GM23338 (cell line): ENCODE measurements around the gene PRUNE2. TPM values are rescaled to one million over a fixed set of nuclear protein-coding genes. Genes with fewer than 3 reads are reported as not detected.

ENCODE experiments used
- ATAC-seq: fragments of 200-7000 bp; cut with Tn5 transposase; 3 replicates; pipeline ENCODE4 v1.9.1; 2020
- DNase-seq: peaks from one replicate; pipeline ENCODE4 v3.0.0-alpha.2; 2015; ENCODE audit warnings: low spot score
- H2AFZ ChIP-seq: fragments of 200-600 bp; sonication (generic); 2 replicates; pipeline ENCODE4 v1.8.0; 2016; ENCODE audit warnings: antibody characterized with exemption, mild to moderate bottlenecking, moderate library complexity
- H3F3A ChIP-seq: fragments of 200-600 bp; sonication (generic); replicated peaks from 2 replicates; pipeline ENCODE4 v1.8.0; 2017; ENCODE audit warnings: antibody characterized with exemption, mixed run types, low read depth
- H3K27ac ChIP-seq: fragments of 200-600 bp; sonication (generic); 2 replicates; pipeline ENCODE4 v1.6.1; 2016; ENCODE audit warnings: low read depth
- H3K27me3 ChIP-seq: fragments of 200-600 bp; sonication (generic); 2 replicates; pipeline ENCODE4 v1.8.0; 2016; ENCODE audit warnings: mild to moderate bottlenecking, mixed run types, moderate library complexity; ENCODE audit not compliant: insufficient read depth
- H3K36me3 ChIP-seq: fragments of 200-600 bp; sonication (generic); 2 replicates; pipeline ENCODE4 v1.8.0; 2016; ENCODE audit warnings: mild to moderate bottlenecking; ENCODE audit not compliant: insufficient read depth
- H3K4me1 ChIP-seq: fragments of 200-600 bp; sonication (generic); 2 replicates; pipeline ENCODE4 v1.8.0; 2016; ENCODE audit warnings: mild to moderate bottlenecking, moderate library complexity; ENCODE audit not compliant: insufficient read depth
- H3K4me2 ChIP-seq: fragments of 200-600 bp; sonication (generic); 2 replicates; pipeline ENCODE4 v1.7.1; 2017; ENCODE audit warnings: mixed run types
- H3K4me3 ChIP-seq: fragments of 200-600 bp; sonication (generic); 2 replicates; pipeline ENCODE4 v1.6.1; 2016; ENCODE audit warnings: mixed run types
- H3K79me2 ChIP-seq: fragments of 200-600 bp; sonication (generic); replicated peaks from 2 replicates; pipeline ENCODE4 v1.8.0; 2017; ENCODE audit warnings: mild to moderate bottlenecking; ENCODE audit not compliant: insufficient read depth
- H3K9me2 ChIP-seq: fragments of 200-600 bp; sonication (generic); 2 replicates; pipeline ENCODE4 v1.8.0; 2017; ENCODE audit not compliant: insufficient read depth
- H4K20me1 ChIP-seq: fragments of 200-600 bp; sonication (generic); replicated peaks from 2 replicates; pipeline ENCODE4 v1.8.0; 2017; ENCODE audit warnings: mild to moderate bottlenecking; ENCODE audit not compliant: insufficient read depth
- H3K27ac Mint-ChIP-seq: 2 replicates; pipeline ENCODE4 v1.8.0; 2020; ENCODE audit warnings: inconsistent platforms, mild to moderate bottlenecking, moderate library complexity, mixed read lengths
- H3K27me3 Mint-ChIP-seq: 3 replicates; pipeline ENCODE4 v1.8.0; 2022; ENCODE audit warnings: low read depth, mild to moderate bottlenecking, moderate library complexity, mixed read lengths, inconsistent platforms; ENCODE audit not compliant: insufficient read depth, poor library complexity
- H3K36me3 Mint-ChIP-seq: 3 replicates; pipeline ENCODE4 v1.8.0; 2021; ENCODE audit warnings: low read depth, mild to moderate bottlenecking, inconsistent platforms, moderate library complexity, mixed read lengths
- H3K4me1 Mint-ChIP-seq: 3 replicates; pipeline ENCODE4 v1.8.0; 2020; ENCODE audit warnings: mild to moderate bottlenecking, inconsistent platforms, mixed read lengths
- H3K4me3 Mint-ChIP-seq: 3 replicates; pipeline ENCODE4 v1.8.0; 2021; ENCODE audit warnings: moderate library complexity, mild to moderate bottlenecking, inconsistent platforms, mixed read lengths
- H3K9me3 Mint-ChIP-seq: 3 replicates; pipeline ENCODE4 v1.8.0; 2020; ENCODE audit warnings: moderate library complexity, mild to moderate bottlenecking, inconsistent platforms, mixed read lengths
- CREB1 ChIP-seq: fragments of 250-450 bp; sonication (Bioruptor Pico); IDR thresholded peaks from 2 replicates; pipeline ENCODE4 v1.5.0; 2020; ENCODE audit warnings: low read depth, mild to moderate bottlenecking, moderate library complexity
- ETS1 ChIP-seq: IDR thresholded peaks from 2 replicates; pipeline ENCODE4 v1.6.1; 2016; ENCODE audit warnings: antibody characterized with exemption
- EZH2 ChIP-seq: fragments of 200-600 bp; sonication (generic); IDR thresholded peaks from one replicate; pipeline ENCODE4 v1.8.0; 2017; ENCODE audit warnings: antibody characterized with exemption, mild to moderate bottlenecking, low read depth; ENCODE audit not compliant: unreplicated experiment
- EZH2phosphoT487 ChIP-seq: fragments of 200-600 bp; sonication (generic); IDR thresholded peaks from one replicate; pipeline ENCODE4 v1.8.1; 2018; ENCODE audit warnings: antibody characterized with exemption; ENCODE audit not compliant: unreplicated experiment
- JUNB ChIP-seq: IDR thresholded peaks from one replicate; pipeline ENCODE4 v1.6.1; 2016; ENCODE audit warnings: antibody characterized with exemption; ENCODE audit not compliant: unreplicated experiment
- NANOG ChIP-seq: IDR thresholded peaks from 2 replicates; pipeline ENCODE4 v1.6.1; 2016; ENCODE audit warnings: antibody characterized with exemption, borderline replicate concordance
- POLR2AphosphoS5 ChIP-seq: IDR thresholded peaks from 2 replicates; pipeline ENCODE4 v1.6.1; 2016; ENCODE audit warnings: antibody characterized with exemption, low read depth
- REST ChIP-seq: IDR thresholded peaks from one replicate; pipeline ENCODE4 v1.6.1; 2018; ENCODE audit warnings: antibody characterized with exemption; ENCODE audit not compliant: unreplicated experiment
- ZNF114 ChIP-seq: fragments of 250-450 bp; sonication (Bioruptor Pico); IDR thresholded peaks from 2 replicates; pipeline ENCODE4 v1.5.0; 2020; ENCODE audit warnings: mild to moderate bottlenecking, moderate library complexity
- ZNF331 ChIP-seq: fragments of 250-450 bp; sonication (Bioruptor Pico); IDR thresholded peaks from 2 replicates; pipeline ENCODE4 v1.5.0; 2020; ENCODE audit warnings: low read depth, mild to moderate bottlenecking, moderate library complexity
- ZNF462 ChIP-seq: fragments of 250-450 bp; sonication (Bioruptor Pico); IDR thresholded peaks from 2 replicates; pipeline ENCODE4 v1.5.0; 2020; ENCODE audit warnings: mild to moderate bottlenecking, moderate library complexity
- polyA plus RNA-seq: library from polyadenylated mRNA; unstranded; fragments of >200 nt; fragmentation: Nextera tagmentation; extraction: Ambion mirVana; gene quantifications from 2 replicates; pipeline ENCODE4 v1.2.1, GENCODE V29; 2016
- total RNA-seq: library from RNA; depleted of rRNA; stranded (reverse); fragments of >200 nt; shearing (Covaris generic); gene quantifications from 2 replicates; pipeline ENCODE4 v1.2.3, GENCODE V29; 2014

Gene PRUNE2
- total and polyA plus RNA-seq, 2 experiments from 2014 or later, result 10.6 to 26.5 TPM

- TF ChIP-seq ZNF462 (CRISPR knock-in tag), result peak; percentile 87
These were observed 102.8 kb downstream of the PRUNE2 start (continued) for GRCh38 chr9:76803083-76803482.

- no peak overlapping the region for H3K27ac Mint-ChIP-seq
- 0 out of 2 replicates have a peak, but pooled peaks cover 5% of the 10 kb centered on the region for H3K9me2 ChIP-seq
These were observed 105.0 kb downstream of the PRUNE2 start for GRCh38 chr9:76800901-76801300.

GRCh38 chr9:76799473-76799872 is 106.4 kb downstream of the PRUNE2 start:
- no peak for DNase-seq
- TF ChIP-seq ETS1 (no peak), EZH2phosphoT487 (no peak), CREB1 (CRISPR knock-in tag) (no peak), JUNB (no peak), REST (no peak), ZNF331 (no peak), NANOG (no peak), EZH2 (no peak), ZNF114 (CRISPR knock-in tag) (no peak)

More at GRCh38 chr9:76800901-76801300, 105.0 kb downstream of the PRUNE2 start:
- no peak for ATAC-seq
- no peaks in the 10 kb centered on the region for H3K27me3 ChIP-seq
- Mint-ChIP-seq H3K36me3 (no peaks in the 10 kb centered on the region), H3K4me3 (no peak overlapping the region), H3K9me3 (no peaks in the 10 kb centered on the region), H3K4me1 (peaks cover 28% of the 10 kb centered on the region), H3K27me3 (peaks cover 3% of the 10 kb centered on the region)
- H3K4me3 ChIP-seq, result no peak overlapping the region
- DNase-seq, result no peak
- H3K36me3 ChIP-seq, result no peaks in the 10 kb centered on the region
- H3K4me1 ChIP-seq, result peaks cover 5% of the 10 kb centered on the region
- H3K4me2 ChIP-seq, result no peak overlapping the region
- H4K20me1 ChIP-seq, result no peaks in the 10 kb centered on the region
- no peak overlapping the region for H3K27ac ChIP-seq
- H2AFZ ChIP-seq, result no peak overlapping the region
- H3K79me2 ChIP-seq, result no peaks in the 10 kb centered on the region
- no peak for TF ChIP-seq POLR2AphosphoS5
- H3F3A ChIP-seq, result no peaks in the 10 kb centered on the region

More at GRCh38 chr9:76799473-76799872, 106.4 kb downstream of the PRUNE2 start:
- peaks cover 5% of the 10 kb centered on the region for H3K4me1 ChIP-seq
- H3K4me3 ChIP-seq, result no peak overlapping the region
- H3K79me2 ChIP-seq, result no peaks in the 10 kb centered on the region
- no peaks in the 10 kb centered on the region for H3K27me3 ChIP-seq
- H4K20me1 ChIP-seq, result no peaks in the 10 kb centered on the region
- no peak overlapping the region for H3K4me2 ChIP-seq
- no peaks in the 10 kb centered on the region for H3K27me3 Mint-ChIP-seq
- H3K27ac Mint-ChIP-seq, result no peak overlapping the region
- no peak overlapping the region for H2AFZ ChIP-seq
- no peak for ATAC-seq
- no peak overlapping the region for H3K4me3 Mint-ChIP-seq
- no peaks in the 10 kb centered on the region for H3K36me3 ChIP-seq
- H3K9me3 Mint-ChIP-seq, result no peaks in the 10 kb centered on the region
- H3K9me2 ChIP-seq, result 0 out of 2 replicates have a peak, but pooled peaks cover 4% of the 10 kb centered on the region
- no peaks in the 10 kb centered on the region for H3K36me3 Mint-ChIP-seq
- no peaks in the 10 kb centered on the region for H3F3A ChIP-seq
- peaks cover 22% of the 10 kb centered on the region for H3K4me1 Mint-ChIP-seq
- H3K27ac ChIP-seq, result no peak overlapping the region
